ENCODE measurements around the gene PKP2.

DNA sequence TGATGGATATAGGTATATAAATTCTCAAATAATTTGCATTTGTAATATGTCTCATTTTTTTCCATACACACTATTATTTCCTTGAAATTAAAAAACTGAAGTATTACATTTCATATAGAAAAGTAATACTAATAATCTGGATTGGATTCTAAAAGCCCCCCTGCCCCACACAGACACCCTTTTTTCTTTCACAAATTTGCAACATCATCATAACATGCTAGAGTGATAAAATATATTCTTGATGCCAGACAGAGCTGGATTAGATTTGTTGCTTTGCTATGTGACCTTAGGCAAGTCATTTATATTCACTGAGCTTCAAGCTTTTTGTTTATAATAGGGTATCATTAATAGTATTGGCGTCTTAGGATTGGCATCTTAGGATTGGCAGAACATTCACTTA is 6.7 kb upstream of the PKP2 start:
- TF ChIP-seq, protein P1, sequence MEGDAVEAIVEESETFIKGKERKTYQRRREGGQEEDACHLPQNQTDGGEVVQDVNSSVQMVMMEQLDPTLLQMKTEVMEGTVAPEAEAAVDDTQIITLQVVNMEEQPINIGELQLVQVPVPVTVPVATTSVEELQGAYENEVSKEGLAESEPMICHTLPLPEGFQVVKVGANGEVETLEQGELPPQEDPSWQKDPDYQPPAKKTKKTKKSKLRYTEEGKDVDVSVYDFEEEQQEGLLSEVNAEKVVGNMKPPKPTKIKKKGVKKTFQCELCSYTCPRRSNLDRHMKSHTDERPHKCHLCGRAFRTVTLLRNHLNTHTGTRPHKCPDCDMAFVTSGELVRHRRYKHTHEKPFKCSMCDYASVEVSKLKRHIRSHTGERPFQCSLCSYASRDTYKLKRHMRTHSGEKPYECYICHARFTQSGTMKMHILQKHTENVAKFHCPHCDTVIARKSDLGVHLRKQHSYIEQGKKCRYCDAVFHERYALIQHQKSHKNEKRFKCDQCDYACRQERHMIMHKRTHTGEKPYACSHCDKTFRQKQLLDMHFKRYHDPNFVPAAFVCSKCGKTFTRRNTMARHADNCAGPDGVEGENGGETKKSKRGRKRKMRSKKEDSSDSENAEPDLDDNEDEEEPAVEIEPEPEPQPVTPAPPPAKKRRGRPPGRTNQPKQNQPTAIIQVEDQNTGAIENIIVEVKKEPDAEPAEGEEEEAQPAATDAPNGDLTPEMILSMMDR (IDR thresholded peaks at IDR 0.05; ENCODE audit: low read length): no peak
- no peak for TF ChIP-seq EZH2 (IDR thresholded peaks at IDR 0.05; ENCODE audit: borderline replicate concordance, low read length)
